IgD-negative memory B cell (primary cell): Measurements from ENCODE around the gene CCDC73. TPM values are rescaled to one million over a fixed set of nuclear protein-coding genes. Genes with fewer than 3 reads are reported as not detected.

ENCODE experiments used
- H3K27ac Mint-ChIP-seq, 3 donors: one replicate each; pipeline ENCODE4 v1.8.0; 2020 to 2022; ENCODE audit warnings: mild to moderate bottlenecking in 3 of 3, mixed read lengths in 3 of 3, moderate library complexity in 1 of 3
- H3K27me3 Mint-ChIP-seq: one replicate; pipeline ENCODE4 v1.8.0; 2021; ENCODE audit warnings: mixed read lengths
- H3K36me3 Mint-ChIP-seq: one replicate; pipeline ENCODE4 v1.8.0; 2020; ENCODE audit warnings: mild to moderate bottlenecking, mixed read lengths
- H3K4me1 Mint-ChIP-seq, 3 donors: one replicate each; pipeline ENCODE4 v1.8.0; 2020 to 2022; ENCODE audit warnings: mixed read lengths in 3 of 3, mild to moderate bottlenecking in 1 of 3
- H3K4me3 Mint-ChIP-seq, 4 donors: one replicate each; pipeline ENCODE4 v1.8.0; 2020 to 2022; ENCODE audit warnings: mild to moderate bottlenecking in 4 of 4, mixed read lengths in 4 of 4, moderate library complexity in 3 of 4
- H3K9me3 Mint-ChIP-seq, 3 donors: one replicate each; pipeline ENCODE4 v1.8.0; 2020 to 2021; ENCODE audit warnings: mixed read lengths in 3 of 3, mild to moderate bottlenecking in 1 of 3
- polyA plus RNA-seq: library from polyadenylated mRNA; unstranded; fragments of 300-500 nt; fragmentation: Illumina TruSeq; gene quantifications from one replicate; pipeline ENCODE4 v1.2.3, GENCODE V29; 2021

CCDC73 gene
- polyA plus RNA-seq, 1 donor from 2014 or later = not detected

DNA sequence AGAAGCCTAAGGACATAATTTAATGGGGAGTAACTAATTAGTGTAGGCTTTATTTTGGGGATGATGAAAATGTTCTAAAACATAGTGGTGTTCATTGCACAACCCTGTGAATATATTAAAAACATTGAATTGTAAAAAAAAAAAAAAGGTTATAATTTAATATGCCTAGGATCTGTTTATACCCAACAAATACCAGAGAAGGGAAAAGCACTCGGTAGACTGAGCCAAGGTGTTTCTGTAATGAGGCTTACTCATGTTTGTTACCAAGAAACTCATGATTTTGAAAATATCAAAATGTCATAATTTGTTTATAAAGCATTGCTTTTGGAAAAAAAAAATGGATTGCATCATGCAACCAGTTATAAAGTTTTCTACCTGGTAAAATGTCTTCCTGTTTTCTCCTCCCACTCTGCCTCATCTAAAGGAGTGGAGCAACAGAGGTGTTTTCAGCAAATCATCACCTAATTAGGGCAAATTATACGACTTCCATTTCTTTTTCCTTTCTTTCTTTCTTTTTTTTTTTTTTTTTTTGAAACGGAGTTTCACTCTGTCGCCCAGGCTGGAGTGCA is 225.1 kb downstream of the CCDC73 start:
- no peak overlapping the region for H3K27ac Mint-ChIP-seq
- H3K4me1 Mint-ChIP-seq = peaks cover 0 to 6% (median 3%) of the 10 kb centered on the region in 3 donors
- peaks cover 16% of the 10 kb centered on the region for H3K27me3 Mint-ChIP-seq
- peaks cover 1% of the 10 kb centered on the region for H3K36me3 Mint-ChIP-seq
- H3K4me3 Mint-ChIP-seq = no peak overlapping the region
- H3K9me3 Mint-ChIP-seq = no peaks in the 10 kb centered on the region

DNA sequence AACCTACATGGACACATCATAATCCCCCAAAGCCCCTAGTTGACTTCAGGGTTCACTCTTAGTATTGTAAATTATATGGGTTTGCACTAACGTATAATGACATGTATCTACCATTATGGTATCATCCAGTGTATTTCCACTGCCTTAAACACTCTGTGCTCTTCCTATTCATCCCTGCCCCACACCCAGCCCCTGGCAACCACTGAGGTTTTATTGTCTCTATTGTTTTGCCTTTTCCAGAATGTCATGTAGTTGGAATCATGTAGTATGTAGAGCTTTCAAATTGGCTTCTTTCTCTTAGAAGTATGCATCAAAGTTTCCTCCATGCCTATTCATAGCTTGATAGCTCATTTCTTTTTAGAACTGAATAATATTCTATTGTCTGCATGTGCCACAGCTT is 227.3 kb downstream of the CCDC73 start:
- peaks cover 0 to 6% (median 3%) of the 10 kb centered on the region in 3 donors for H3K4me1 Mint-ChIP-seq
- no peak overlapping the region for H3K4me3 Mint-ChIP-seq
- H3K9me3 Mint-ChIP-seq = no peaks in the 10 kb centered on the region
- peaks cover 14% of the 10 kb centered on the region for H3K27me3 Mint-ChIP-seq
- no peak overlapping the region for H3K27ac Mint-ChIP-seq
- H3K36me3 Mint-ChIP-seq = peaks cover 1% of the 10 kb centered on the region

GRCh38 chr11:32566517-32566916 is 227.9 kb downstream of the CCDC73 start:
- no peaks in the 10 kb centered on the region for H3K9me3 Mint-ChIP-seq
- peaks cover 1% of the 10 kb centered on the region for H3K36me3 Mint-ChIP-seq
- H3K4me1 Mint-ChIP-seq = peaks cover 0 to 6% (median 3%) of the 10 kb centered on the region in 3 donors
- no peak overlapping the region for H3K27ac Mint-ChIP-seq
- H3K4me3 Mint-ChIP-seq = no peak overlapping the region
- peaks cover 12% of the 10 kb centered on the region for H3K27me3 Mint-ChIP-seq

GRCh38 chr11:32563600-32563959 is 230.9 kb downstream of the CCDC73 start:
- H3K4me1 Mint-ChIP-seq = peaks cover 0 to 6% (median 3%) of the 10 kb centered on the region in 3 donors
- H3K9me3 Mint-ChIP-seq = no peaks in the 10 kb centered on the region
- no peak overlapping the region for H3K4me3 Mint-ChIP-seq
- H3K27me3 Mint-ChIP-seq = peaks cover 3% of the 10 kb centered on the region
- peaks cover 1% of the 10 kb centered on the region for H3K36me3 Mint-ChIP-seq
- H3K27ac Mint-ChIP-seq = no peak overlapping the region

- no peak overlapping the region for H3K27ac Mint-ChIP-seq
These were observed 231.4 kb downstream of the CCDC73 start for GRCh38 chr11:32562839-32563599.

GRCh38 chr11:32561835-32562234 is 232.6 kb downstream of the CCDC73 start:
- Mint-ChIP-seq H3K4me3 (no peak overlapping the region), H3K4me1 (peaks cover 0 to 6% (median 0%) of the 10 kb centered on the region in 3 donors), H3K27me3 (no peaks in the 10 kb centered on the region), H3K27ac (no peak overlapping the region), H3K9me3 (no peaks in the 10 kb centered on the region), H3K36me3 (peaks cover 1% of the 10 kb centered on the region)

More at GRCh38 chr11:32562839-32563599, 231.4 kb downstream of the CCDC73 start:
- H3K27me3 Mint-ChIP-seq = no peaks in the 10 kb centered on the region
- no peak overlapping the region for H3K4me3 Mint-ChIP-seq
- peaks cover 1% of the 10 kb centered on the region for H3K36me3 Mint-ChIP-seq
- peaks cover 0 to 6% (median 3%) of the 10 kb centered on the region in 3 donors for H3K4me1 Mint-ChIP-seq
- H3K9me3 Mint-ChIP-seq = no peaks in the 10 kb centered on the region

DNA sequence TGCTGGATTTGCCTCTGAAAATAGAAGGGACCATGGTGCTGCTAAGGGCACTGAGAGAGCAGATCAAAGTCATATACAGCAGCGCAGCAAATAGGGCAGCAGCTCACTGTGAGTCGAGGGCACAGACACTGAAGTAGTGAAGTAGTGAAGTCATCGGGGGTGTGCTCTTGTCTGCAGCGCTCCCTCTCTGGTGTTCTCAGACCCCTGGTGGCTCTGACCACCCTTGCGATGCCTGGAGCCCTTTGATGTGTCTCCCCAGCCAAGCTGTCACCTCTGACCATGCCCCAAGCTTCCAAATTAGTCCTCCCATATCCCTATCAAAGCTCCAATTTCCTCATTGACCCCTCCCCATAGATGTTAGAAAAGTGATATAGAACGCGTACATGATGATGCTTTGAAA is 238.6 kb downstream of the CCDC73 start:
- Mint-ChIP-seq H3K27me3 (no peaks in the 10 kb centered on the region), H3K9me3 (peaks cover 0 to 3% (median 0%) of the 10 kb centered on the region in 3 donors), H3K36me3 (no peaks in the 10 kb centered on the region), H3K27ac (no peak overlapping the region), H3K4me1 (no peaks in the 10 kb centered on the region), H3K4me3 (no peak overlapping the region)

- Mint-ChIP-seq H3K27ac (no peak overlapping the region), H3K27me3 (peaks cover 2% of the 10 kb centered on the region), H3K9me3 (peaks cover 0 to 3% (median 0%) of the 10 kb centered on the region in 3 donors), H3K4me1 (peaks cover 0 to under 1% (median 0%) of the 10 kb centered on the region in 3 donors), H3K4me3 (no peak overlapping the region), H3K36me3 (no peaks in the 10 kb centered on the region)
These were observed 239.4 kb downstream of the CCDC73 start for GRCh38 chr11:32555091-32555490.

Other genes with a start within 250 kb of the CCDC73 start
- 203 TPM for gene EIF3M, start 210.8 kb downstream of the CCDC73 start, polyA plus RNA-seq
- gene PRRG4, start 35.3 kb upstream of the CCDC73 start, polyA plus RNA-seq = not detected
- 0.73 TPM for gene QSER1, start 98.1 kb upstream of the CCDC73 start, polyA plus RNA-seq
- not detected for gene DEPDC7, start 221.2 kb upstream of the CCDC73 start, polyA plus RNA-seq
- 6.6 TPM for gene TCP11L1, start 244.9 kb upstream of the CCDC73 start, polyA plus RNA-seq